ENCODE results near the gene LRG1.
"Not testable (repeated sequence)": the region's sequence is repeated elsewhere in the genome, so short reads cannot be mapped to it uniquely, and the experiment has no call there.

LRG1 gene

DNA sequence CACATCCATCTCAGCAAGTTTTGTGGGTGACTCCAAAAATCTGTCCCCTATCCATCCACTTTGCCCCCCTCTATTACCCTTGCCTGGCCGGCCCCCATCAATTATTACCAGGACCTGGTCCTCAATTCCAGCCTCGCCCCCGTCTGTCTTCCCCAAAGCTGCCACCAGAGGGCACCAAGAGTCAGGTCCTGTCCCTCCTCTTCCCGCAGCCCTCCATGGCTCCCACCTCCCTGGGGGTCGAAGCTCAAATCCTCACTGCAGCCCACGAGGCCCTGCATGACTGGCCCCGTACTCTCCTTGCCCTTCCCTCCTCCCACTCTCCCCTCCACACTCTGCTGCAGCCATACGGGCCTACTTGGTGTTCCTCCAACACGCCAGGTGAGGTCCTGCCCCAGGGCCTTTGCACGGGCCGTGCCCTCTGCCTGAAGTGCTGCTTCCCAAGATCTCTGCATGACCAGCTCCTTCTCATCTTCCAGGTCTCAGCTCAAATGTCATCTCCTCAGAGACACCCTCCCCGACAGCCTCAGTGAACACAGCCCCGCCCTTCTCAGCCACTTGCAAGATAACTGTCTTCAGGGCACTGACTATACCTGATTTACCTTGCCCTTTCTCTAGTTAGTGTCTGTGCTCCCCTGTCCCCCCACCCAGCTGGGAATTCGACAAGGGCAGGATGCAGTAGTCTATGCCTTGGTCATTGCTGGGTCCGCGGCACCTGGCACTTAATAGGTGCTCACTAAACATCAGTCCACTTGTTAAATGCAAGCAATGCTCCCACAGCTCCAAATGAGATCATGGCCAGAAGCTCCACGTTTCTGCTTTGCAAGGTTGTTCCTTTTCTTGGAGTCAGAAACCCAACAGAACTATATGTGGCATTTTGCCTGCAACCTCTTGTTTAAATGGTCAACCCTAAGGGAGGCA lies 36.4 kb upstream of the LRG1 start:
- DNase-seq (ENCODE audit: low read depth) = no peak

DNA sequence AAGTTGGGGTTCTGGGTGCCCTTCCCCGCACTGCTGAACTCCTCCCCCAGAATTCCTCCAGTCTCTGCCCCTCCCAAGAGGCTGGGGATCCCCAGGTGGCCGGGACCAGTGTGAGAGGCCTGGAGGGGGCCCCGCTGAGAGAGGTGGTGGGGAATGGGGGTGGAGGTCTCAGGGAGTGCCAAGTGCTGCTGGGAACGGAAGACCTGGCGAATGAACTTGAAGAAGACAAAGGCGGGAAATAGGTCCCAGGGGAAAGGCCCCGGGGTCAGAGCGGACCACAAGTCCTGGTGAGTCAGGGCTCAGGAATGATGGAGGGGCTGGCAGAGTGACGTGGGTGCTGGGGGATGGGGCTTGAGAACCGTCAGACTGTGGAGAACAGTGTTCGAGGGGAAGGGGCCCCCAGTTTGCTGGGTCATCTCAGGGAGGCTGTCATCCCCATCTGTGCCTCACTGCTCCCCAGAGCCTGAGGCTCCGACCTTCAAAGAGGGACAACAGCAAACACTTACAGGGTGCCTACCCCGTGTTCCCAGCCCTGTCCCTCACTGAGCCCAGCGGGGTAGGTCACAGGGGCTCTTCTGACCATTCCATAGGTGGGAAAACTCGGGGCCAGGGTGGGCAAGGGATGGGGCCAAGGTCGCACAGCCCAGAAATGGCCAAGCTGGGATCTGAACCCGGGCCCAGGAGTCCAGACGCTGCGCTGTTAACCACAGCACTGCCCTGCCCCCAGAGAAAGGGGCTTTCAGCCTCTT lies 35.6 kb upstream of the LRG1 start:
- DNase-seq (ENCODE audit: low read depth) = peak; percentile 96

DNA sequence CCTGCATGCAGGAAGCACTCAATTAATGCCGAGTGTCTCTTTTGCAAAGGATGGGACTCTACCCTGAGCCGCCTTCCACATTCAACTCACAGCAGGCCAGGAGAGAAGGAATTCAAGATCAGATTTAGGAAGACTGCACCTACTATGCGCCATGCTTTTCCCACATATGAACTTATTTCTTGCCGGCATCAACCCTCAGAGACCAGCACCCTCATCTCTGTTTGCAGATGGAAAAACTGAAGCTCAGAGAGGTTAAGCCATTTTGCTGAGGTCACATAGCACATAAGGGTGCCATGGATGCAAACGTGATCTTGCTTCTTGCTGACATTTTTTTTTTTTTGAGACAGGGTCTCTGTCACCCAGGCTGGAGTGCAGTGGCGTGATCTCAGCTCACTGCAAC lies 33.8 kb upstream of the LRG1 start:
- no peak for DNase-seq (ENCODE audit: low read depth)

DNA sequence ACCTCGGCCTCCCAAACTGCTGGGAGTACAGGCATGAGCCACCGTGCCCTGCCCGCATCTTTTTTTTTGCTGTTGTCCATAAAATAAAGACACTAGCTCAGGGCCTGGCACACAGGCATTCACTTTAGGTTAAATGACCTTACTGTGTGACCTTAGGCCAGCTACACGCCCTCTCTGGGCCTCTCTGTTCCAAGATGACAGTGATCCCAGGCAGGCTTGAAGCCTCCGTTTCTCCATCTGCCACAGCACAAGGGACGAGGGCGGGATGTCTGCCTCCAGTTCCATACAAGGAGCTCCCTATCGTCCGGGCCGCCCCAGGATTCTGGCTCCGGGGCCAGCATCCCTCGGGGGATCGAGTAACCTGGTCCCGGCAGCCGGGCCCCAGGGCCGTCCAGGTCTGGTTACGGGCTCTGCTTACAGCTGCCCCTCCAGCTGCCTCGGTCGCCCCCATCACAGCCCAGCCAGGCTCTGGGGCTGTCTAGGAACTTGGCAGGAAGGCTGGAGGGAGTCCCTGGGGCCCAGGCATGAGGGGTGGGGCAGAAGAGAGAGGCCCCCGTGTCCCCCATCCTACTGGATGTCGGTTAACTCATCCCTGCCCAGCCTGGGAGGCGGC lies 31.6 kb upstream of the LRG1 start:
- DNase-seq (ENCODE audit: low read depth) = no peak

DNA sequence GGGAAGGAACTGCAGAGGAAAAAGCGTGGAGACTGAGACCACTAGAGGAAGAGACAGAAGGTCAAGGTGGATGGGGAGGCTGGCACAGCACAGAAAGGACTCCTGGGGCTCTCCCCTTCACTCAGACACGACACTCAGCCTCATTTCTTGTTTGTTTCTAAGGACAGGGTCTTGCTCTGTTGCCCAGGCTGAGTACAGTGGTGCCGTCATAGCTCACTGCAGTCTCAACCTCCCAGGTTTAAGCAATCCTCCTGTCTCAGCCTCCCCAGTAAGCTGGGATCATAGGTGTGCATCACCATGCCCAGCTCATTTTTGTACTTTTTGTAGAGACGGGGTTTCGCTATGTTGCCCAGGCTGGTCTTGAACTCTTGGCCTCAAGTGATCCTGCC lies 31.1 kb upstream of the LRG1 start:
- no peak for DNase-seq (ENCODE audit: low read depth)

DNA sequence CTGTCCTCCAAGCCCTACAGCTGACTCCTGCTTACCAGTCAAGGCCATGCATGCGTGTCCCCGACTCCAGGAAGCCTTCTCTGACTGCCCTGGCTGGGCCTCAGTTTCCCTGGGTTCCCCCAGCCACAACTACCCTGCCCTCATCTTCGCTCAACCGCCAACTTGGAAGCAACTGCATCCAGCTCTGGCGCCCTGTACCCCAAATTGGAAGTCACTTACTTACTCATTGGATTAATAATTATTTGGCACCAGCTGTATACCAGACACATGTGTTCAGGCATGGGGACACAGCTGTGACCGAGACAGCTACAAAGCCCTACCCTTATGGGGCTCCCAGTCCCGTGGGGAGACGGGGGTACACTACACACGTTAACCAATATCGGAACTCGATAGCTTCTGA lies 30.6 kb upstream of the LRG1 start:
- no peak for DNase-seq (ENCODE audit: low read depth)

DNA sequence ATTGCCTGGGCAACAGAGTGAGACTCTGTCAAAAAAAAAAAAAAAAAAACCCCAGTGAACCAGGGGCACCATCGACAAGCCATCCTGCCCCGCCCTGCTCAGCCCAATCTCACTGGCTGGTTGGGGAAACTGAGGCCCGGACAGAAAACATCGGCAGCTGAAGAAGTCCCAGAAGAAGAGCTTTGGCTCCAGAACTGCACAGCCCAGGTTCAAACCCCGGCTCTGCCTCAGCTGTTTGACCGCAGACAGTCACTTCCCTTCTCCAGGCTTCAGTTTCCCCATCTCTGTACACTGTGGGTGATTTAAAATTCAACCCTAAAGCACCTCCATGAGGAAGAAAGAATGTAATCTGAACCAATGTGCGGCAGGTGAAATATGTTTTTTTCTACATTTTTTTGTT lies 29.1 kb upstream of the LRG1 start:
- DNase-seq (ENCODE audit: low read depth) = no peak

DNA sequence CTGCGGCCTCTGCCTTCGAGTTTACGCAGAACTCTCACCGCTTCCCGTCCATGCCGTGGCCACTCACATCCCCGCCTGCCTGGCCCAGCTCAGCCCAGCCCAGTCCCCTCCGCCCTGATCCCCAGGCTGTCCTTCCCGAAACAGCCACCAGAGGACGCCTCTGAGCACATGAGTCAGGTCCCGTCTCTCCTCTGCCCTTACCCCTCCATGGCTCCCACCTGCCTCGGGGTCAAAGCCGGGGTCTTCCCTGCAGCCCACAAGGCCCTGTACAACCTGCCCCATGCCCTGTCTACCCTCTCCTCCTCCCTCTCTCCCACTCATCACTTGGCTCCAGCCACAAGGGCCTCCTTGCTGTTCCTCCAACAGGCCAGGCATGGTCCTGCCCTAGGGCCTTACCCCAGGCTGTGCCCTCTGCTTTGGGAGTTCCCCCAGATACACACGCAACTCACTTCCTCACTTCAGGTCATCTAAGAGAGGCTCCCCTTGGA lies 27.8 kb upstream of the LRG1 start:
- no peak for DNase-seq (ENCODE audit: low read depth)

DNA sequence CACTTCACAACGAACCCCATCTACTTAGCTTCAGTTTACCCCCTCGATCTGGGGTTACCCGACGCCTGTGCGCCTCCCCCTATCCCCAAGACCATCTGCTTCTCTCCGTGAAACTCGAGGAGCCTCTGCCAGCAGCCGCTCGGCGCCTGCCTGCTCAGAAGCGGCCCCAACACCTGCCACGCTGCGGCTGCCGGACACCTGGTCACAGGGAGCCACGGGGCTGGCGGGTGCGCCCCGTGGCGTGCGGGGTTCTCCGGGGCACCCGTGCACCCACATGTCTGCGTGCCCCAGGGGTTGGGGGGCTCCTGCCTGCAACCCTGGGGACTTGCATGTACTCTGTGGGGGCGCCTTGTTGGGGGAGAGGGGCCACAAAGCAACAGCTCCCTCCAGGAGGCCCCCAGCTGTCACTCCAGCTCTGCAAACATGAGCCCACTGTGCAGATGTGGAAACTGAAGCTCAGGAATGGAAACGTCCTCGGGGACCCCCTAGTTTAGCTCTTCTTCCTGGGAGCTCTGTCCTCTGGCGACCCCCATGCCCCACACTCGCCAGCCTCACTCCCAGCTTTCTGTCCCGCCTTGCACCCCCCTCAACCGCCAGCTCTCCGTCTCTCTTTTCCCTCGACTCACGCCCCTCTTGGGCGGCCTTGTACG lies 26.7 kb upstream of the LRG1 start:
- no peak for DNase-seq (ENCODE audit: low read depth)

DNA sequence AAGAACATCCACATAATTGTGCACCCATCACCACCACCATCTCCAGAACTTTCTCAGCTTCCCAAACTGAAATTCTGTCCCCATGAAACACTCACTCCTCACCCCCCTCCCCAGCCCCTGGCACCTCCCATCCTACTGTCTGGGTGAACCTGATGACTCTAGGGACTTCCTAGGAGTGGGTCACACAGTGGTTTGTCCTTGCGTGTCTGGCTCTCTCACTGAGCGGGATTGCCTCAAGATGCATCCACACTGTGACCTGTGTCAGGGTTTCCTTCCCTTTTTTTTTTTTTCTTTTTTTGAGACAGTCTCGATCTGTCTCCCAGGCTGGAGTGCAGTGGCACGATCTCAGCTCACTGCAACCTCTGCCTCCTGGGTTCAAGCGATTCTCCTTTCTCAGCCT lies 23.7 kb upstream of the LRG1 start:
- not testable (repeated sequence) for DNase-seq (ENCODE audit: low read depth)

DNA sequence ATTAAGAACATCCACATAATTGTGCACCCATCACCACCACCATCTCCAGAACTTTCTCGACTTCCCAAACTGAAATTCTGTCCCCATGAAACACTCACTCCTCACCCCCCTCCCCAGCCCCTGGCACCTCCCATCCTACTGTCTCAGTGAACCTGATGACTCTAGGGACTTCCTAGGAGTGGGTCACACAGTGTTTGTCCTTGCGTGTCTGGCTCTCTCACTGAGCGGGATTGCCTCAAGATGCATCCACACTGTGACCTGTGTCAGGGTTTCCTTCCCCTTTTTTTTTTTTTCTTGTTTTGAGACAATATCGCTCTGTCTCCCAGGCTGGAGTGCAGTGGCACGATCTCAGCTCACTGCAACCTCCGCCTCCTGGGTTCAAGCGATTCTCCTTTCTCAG lies 22.2 kb upstream of the LRG1 start:
- DNase-seq (ENCODE audit: low read depth) = not testable (repeated sequence)

DNA sequence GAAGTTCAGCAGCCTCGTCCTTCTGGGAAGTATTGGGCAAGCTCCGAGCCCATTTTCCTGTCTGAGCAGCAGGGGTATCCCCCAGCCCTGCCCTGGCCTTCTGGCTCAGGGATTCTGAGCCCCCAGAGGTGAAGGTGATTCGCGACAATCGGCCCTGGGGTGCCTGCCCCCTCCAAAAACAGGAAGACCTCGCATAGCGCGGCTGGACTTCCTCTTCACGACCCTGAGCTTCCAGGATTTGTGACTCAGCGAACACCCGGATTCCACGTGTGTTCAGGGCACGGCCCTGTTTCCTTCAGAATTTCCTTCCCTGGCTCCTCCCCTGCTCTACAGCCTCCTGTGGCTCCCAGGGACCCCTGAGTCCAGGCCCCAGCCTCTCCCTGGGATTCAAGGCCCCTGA lies 19.7 kb upstream of the LRG1 start, which contains the start of gene SEMA6B:
TSS of gene SEMA6B (minus strand) at position 116 of the 400 bp plus-strand sequence. CDS start 1,227 bp downstream, outside the sequence.
- no peak for DNase-seq (ENCODE audit: low read depth)

DNA sequence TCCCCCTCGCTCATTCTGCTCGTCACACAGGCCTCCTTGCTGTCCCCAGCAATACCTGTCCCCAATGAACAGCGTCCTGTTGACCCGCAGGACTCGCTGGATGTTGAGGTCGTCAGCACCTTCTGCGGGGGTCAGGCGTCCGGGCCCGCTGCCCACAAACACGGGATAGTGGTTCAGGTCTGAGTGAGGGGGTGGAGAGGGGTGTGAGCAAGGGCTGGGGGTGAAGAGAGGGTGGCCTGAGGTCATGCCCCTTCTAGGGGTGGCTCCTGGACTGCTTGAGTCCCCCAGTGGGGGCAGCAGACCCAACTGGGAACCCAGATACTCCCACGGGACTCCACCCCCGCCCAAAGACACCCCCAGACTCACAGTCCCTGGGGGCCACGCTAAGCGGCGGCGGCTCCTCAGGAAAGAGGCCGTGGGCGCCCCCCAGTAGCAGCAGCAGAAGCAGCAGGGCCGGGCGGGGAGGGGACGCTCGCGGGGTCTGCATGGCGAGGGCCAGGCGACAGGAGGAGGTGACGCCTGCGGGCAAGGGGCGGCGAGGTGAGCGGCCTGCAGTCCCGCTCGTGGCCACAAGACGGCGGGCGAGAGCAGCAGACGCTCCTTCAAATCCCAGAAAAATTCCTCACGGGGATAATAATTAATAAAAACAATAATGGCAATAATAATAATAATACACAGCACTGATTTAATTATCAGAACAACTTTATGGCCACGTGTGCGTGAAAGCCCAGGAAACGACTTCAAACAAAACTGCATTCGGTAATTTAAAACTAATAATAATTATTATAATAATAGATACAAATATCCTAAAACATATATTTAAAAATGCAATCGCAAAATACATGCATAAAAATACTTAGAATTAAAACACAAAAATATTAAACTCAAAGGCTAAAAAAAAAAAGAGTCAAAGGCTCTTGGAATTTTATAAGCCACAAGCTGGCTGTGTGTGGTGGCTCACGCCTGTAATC lies 18.4 kb upstream of the LRG1 start:
- DNase-seq (ENCODE audit: low read depth) = no peak

DNA sequence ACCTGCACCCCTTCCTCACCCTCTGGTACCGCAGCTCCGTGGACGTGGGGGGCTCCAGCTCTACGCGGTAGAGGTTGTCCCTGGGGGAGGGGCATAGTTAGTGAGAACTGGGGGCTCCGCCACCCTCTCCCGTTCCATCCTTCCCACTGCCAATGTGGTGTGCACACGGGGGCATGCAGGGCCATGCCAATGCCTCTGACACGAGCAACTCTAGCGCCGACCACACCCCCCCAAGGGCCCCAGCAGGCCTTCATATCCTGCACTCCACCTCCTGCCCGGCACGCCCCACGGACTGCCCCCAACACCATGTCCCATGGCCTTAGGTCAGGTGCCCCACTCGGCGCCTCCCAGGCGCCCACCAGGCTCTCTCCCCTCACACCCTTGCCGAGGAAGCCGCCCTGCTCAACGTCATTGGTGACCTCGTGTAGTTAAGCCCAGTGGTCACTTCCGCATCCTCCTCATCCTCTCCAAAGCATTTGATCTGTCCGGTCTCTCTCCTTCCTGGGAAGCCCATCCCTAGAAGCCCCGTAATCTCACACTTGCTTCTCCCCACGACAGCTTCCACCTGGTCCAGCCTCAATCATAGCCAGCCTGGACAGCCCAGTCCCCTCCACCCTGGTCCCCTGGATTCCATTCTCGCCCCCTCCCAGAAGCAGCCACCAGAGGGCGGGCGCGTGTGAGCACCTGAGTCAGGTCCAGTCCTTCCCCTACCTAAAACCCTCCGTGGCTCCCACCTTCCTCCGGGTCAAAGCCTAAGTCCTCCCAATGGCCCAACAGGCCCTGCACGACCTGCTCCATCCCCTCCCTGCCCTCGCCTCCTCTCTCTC lies 17.5 kb upstream of the LRG1 start:
- no peak for DNase-seq (ENCODE audit: low read depth)

DNA sequence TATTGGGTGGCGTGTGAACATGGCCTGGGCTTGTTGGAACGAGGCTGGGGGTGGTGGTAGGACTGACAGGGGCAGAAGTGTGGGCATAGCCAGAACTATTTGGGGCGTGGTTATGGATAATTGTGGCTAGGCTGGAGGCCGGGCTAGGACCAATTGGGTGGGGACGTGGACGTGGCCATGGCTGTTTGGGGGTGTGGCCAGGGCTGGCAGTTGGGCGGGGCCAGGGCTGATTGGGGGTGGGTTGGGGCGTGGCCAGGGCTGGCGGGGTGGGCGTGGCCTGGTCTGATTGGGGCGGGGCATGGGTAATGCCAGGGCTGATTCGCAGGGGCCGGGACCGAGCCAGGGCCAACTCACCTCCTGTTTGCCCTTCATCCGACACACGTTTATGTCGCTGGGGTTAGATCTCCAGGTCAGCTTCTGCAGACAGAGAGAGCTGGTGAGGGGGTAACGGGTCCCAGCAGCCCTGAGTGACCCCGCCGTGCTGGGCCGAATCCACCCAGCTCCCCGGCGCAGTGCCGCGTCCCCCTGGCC lies 16.8 kb upstream of the LRG1 start:
- DNase-seq (ENCODE audit: low read depth) = no peak

DNA sequence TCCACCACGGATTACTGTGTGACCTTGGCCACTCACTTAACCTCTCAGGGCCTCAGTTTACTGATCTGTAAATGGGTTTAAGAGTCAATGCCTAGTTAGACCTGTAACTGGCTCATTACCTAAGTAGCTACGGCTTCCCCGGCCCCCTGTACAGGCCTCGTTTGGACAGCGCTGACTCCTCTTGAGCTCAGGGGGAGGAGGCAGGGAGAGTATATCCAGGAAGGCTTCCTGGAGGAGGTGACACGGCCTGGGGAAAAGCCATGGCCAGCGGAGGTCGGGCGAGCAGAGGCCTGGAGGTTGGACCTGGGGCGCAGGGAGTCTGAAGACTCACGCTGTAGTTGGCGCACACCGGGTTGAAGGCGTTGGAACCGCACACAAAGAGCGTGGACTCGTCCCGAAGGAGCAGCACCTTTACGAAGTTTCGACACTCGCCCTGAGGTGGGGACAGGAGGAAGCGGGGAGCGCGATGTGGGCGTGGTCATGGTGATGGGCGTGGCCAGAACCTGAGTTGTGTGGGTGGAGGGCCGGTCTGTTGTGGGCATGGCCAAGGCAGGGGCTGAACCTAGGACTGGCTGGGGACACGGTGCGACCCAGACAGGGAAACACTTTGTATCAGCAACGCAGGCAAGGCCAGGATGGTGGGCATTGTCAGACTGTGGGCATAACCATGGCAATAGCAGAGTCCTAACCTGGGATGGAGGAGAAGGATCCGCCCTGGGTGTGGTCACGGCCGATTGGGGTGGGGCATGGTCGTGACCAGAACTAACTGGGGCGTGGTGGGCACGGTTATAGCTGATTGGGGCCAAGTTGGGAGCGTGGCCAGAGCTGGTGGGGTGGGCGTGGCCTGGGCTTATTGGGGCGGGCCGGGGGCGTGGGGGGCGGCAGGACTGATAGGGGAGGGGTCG lies 16.1 kb upstream of the LRG1 start:
- no peak for DNase-seq (ENCODE audit: low read depth)

DNA sequence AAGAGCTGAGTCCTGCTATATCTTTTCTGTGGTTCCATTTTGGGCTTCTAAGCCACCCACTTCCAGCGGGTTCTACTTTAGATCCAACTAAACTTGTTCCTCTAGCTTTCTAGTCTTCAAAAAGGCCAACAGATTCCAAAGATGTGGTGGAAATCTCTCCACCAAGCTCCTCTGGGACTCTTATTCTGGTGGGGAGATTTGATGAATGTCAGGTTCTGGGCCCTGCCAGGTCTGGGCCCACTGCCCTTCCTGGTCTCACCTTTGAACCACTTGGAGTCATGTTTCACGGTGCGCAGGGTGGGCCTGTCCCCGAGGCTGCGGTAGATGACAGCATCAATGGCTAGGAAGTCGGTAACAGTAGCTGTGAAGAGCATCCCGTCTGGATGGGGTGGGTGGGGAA lies 14.9 kb upstream of the LRG1 start:
- no peak for DNase-seq (ENCODE audit: low read depth)

DNA sequence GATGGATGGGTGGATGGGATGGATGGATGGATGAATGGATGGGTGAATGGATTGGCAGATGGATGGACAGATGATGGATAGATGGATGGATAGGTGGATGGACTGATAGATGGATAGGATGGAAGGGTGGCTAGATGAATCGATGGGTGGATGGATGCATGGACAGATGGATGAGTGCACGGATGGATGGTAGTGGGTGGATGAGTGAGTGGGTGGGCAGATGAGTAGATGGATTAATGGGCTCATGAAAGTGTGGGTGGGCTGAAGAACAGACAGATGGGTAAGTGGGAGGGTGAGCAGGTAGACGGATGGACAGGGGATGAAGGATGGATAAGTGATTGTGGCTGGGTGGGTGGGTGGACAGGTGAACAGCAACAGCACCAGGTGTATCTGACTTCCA lies 13.9 kb upstream of the LRG1 start:
- DNase-seq (ENCODE audit: low read depth) = no peak
